Glomerular endothelial cell (primary cell): ENCODE results near the gene VAC14. TPM values are rescaled to one million over a fixed set of nuclear protein-coding genes. Genes with fewer than 3 reads are reported as not detected.

ENCODE experiments used
- DNase-seq: peaks from one replicate; pipeline ENCODE4 v3.0.0-alpha.2; 2011; ENCODE audit warnings: low read depth, low spot score; ENCODE audit errors: extremely low read depth
- total RNA-seq: library from RNA; depleted of rRNA; stranded (reverse); fragments of >200 nt; gene quantifications from 2 replicates; pipeline ENCODE4 v1.2.3, GENCODE V29; 2015

VAC14 gene
- total RNA-seq, 1 donor from 2014 or later, result 63.1 TPM

GRCh38 chr16:70711211-70712031 is 89.5 kb downstream of the VAC14 start:
- no peak for DNase-seq

DNA sequence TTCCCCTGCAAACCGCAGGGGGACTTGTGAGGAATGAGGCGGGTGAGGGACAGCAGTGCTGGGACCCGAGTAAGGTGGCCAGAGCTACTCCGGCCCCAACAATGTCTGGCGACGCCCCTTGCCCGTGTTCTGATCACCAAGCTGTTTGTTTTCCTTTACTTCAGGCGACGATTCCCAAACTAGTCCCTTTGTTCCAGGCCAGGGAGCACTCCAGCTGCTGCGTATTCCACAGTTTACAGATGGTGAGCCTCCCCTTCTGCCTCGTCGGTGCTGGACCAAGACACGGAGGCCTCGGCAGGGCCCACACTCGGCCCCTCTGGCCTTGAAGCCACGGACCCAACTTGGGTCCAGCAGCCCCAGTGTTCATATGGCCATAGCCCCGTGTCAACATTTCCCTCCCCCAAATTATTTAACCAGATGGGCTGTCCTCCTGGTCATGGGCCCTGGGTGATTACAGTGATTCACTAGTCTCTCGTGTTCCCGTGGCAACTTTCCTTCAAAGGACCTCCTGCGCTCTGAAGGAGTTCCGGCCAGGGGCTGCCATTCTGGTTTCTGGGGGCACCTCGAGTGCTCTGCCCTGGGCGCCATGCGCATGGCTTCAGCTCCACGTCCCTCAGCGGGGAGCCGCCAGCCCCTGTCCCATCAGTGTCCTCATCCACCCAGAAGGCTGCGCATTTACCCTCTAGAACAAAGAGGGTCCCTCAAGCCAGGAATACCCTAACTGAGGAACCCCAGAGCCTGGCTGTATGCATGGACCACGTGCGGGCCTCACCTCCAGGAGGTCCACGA is 90.3 kb downstream of the VAC14 start:
- DNase-seq, result no peak

GRCh38 chr16:70709942-70710341 is 91.0 kb downstream of the VAC14 start:
- DNase-seq, result no peak

GRCh38 chr16:70709457-70709856 is 91.5 kb downstream of the VAC14 start:
- no peak for DNase-seq

- DNase-seq, result no peak
Observed at GRCh38 chr16:70708366-70709246, 92.4 kb downstream of the VAC14 start.

GRCh38 chr16:70706948-70707465 is 94.0 kb downstream of the VAC14 start:
- no peak for DNase-seq

DNA sequence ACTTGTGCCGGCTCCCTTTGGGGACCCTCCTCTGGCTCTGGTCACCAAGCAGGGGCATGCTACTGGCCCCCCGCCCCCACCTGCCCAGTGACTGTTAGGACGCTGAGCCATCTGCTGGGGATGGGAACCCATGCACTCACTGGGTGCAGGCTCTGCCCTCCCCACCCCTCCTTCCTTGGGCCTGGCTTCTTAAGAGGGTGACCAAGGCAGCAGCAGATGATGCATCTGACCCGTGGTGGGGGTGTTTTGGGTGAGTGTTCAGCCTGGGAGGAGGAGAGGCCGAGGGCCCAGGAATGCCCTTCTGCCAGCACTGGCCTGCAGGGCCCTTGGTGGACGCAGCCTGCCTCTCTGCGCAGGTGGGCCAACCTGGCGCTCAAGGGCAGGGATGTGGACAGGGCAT is 95.9 kb downstream of the VAC14 start:
- DNase-seq, result no peak

DNA sequence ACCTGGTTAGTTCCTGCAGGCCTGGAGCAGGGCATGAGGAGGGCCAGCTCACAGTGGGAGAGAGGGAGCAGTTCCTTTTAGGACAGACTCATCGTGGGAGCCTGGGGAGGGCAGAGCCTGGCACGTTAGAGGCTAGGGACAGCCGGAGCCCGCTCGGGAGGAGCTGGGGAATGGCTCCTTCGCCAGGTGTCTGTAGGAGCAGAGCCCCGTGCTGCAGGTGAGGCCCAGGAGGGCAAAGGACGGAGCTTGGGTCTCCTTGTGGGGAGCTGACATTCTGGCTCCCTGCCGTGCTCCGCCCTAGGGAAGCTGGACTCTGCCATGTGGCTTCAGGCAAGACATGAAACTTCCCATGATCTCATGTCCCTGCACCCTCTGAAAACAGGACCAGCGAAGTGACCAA is 96.4 kb downstream of the VAC14 start:
- DNase-seq, result no peak

GRCh38 chr16:70703835-70704381 is 97.0 kb downstream of the VAC14 start:
- DNase-seq, result no peak

- no peak for DNase-seq
Observed at GRCh38 chr16:70703041-70703834, 97.7 kb downstream of the VAC14 start.

GRCh38 chr16:70702624-70703023 is 98.3 kb downstream of the VAC14 start:
- no peak for DNase-seq

GRCh38 chr16:70701998-70702397 is 99.0 kb downstream of the VAC14 start:
- no peak for DNase-seq

DNA sequence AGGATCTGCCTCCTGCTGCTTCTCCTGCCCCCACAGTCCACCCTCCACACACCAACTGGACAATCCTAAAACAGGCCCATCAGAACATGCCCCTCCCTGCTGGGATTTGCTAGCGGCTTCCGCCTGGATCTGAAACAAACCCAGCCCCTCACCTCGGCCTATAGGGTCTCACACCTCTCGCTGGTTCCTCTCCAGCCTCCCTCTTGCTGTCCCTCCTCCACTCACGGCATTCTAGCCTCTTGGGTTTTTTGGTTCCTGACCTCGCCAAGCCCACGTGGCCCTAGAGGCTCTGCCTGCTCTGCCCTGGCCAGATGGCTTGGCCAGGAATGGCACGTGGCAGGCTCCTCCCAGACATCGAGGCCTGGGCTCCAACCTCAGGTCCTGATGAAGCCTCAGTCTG is 99.4 kb downstream of the VAC14 start:
- no peak for DNase-seq

- DNase-seq, result no peak
Observed at GRCh38 chr16:70701036-70701435, 99.9 kb downstream of the VAC14 start.

- no peak for DNase-seq
Observed at GRCh38 chr16:70700101-70701020, 100.6 kb downstream of the VAC14 start.

- no peak for DNase-seq
Observed at GRCh38 chr16:70699696-70700095, 101.3 kb downstream of the VAC14 start.

- no peak for DNase-seq
Observed at GRCh38 chr16:70698901-70699300, 102.1 kb downstream of the VAC14 start.

- DNase-seq, result no peak
Observed at GRCh38 chr16:70697594-70698170, 103.3 kb downstream of the VAC14 start.
